ENCODE data around the gene ID3. TPM values are rescaled to one million over a fixed set of nuclear protein-coding genes. Genes with fewer than 3 reads are reported as not detected.

Gene ID3
- total RNA-seq, 6 donors from 2014 or later: 75.4 to 269 (median 135) TPM

DNA sequence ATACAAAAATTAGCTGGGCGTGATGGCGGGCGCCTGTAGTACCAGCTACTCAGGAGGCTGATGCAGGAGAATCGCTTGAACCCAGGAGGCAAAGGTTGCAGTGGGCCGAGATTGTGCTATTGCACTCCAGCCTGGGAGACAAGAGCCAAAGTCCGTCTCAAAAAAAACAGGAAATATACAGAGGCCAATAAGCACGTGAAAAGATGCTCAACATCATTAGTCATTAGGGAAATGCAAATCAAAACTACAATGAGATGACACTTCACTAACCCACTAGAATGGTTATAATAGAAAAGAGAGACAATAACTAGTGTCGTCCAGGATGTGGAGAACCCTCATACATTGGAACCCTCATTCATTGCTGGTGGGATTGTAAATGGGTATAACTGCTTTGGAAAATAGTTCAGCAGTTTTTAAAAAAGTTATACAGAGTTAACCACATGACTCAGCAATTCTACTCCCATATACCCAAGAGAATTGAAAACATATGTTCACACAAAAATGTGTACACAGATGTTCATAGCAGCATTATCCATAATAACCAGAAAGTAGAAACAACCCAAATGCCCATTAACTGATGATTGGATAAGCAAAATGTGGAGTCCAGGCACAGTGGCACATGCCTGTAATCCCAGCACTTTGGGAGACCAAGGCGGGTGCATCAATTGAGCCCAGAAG, 21.9 kb downstream of the ID3 start:
- Histone ChIP-seq H3K4me1 (peaks cover 9 to 24% (median 13%) of the 10 kb centered on the region in 4 donors), H3K9me3 (no peaks in the 10 kb centered on the region), H3K27me3 (no peaks in the 10 kb centered on the region), H3K36me3 (no peaks in the 10 kb centered on the region), H3K4me3 (no peak overlapping the region), H3K27ac (no peak overlapping the region)
- ATAC-seq (ENCODE audit: low FRiP score in 2 of 2) (no peak), DNase-seq (no peak)
- no peak for TF ChIP-seq POLR2AphosphoS5 (IDR thresholded peaks at IDR 0.05)
- no peak for TF ChIP-seq POLR2A (IDR thresholded peaks at IDR 0.05)
- TF ChIP-seq EP300 (IDR thresholded peaks at IDR 0.05): no peak
- no peak for TF ChIP-seq CTCF (IDR thresholded peaks at IDR 0.05)
- 66 to 68% methylated on average over 9 of the region's 9 CpGs for WGBS, 2 donors

- H3K27me3 ChIP-seq: no peaks in the 10 kb centered on the region
- no peaks in the 10 kb centered on the region for H3K36me3 ChIP-seq
- DNase-seq: peak in 1 of 2 donors; percentile 65
- peaks cover 32 to 51% (median 36%) of the 10 kb centered on the region in 4 donors for H3K4me1 ChIP-seq
- 56 to 79% methylated on average over 6 of the region's 6 CpGs for WGBS, 2 donors
- peak overlapping the region in 3 of 4 donors; percentile 39 to 74 (median 62) for H3K27ac ChIP-seq
- peak; percentile 26 to 41 for ATAC-seq (ENCODE audit: low FRiP score in 2 of 2)
- H3K9me3 ChIP-seq: no peaks in the 10 kb centered on the region
- TF ChIP-seq POLR2AphosphoS5 (IDR thresholded peaks at IDR 0.05) (no peak), CTCF (IDR thresholded peaks at IDR 0.05) (no peak), EP300 (IDR thresholded peaks at IDR 0.05) (no peak), POLR2A (IDR thresholded peaks at IDR 0.05) (no peak)
- no peak overlapping the region for H3K4me3 ChIP-seq
These were observed 25.9 kb downstream of the ID3 start for GRCh38 chr1:23533246-23534023.

- TF ChIP-seq POLR2A (IDR thresholded peaks at IDR 0.05) (no peak), EP300 (IDR thresholded peaks at IDR 0.05) (no peak), CTCF (IDR thresholded peaks at IDR 0.05) (no peak), POLR2AphosphoS5 (IDR thresholded peaks at IDR 0.05) (no peak)
- DNase-seq: no peak
- Histone ChIP-seq H3K27me3 (no peaks in the 10 kb centered on the region), H3K4me1 (peaks cover 41 to 69% (median 50%) of the 10 kb centered on the region in 4 donors), H3K27ac (peak overlapping the region in 3 of 4 donors; percentile 27 to 82 (median 44)), H3K36me3 (no peaks in the 10 kb centered on the region), H3K4me3 (peak overlapping the region in 3 of 4 donors; percentile 52 to 65 (median 63)), H3K9me3 (no peaks in the 10 kb centered on the region)
- 40 to 44% methylated on average over 5 of the region's 5 CpGs for WGBS, 2 donors
- ATAC-seq (ENCODE audit: low FRiP score in 2 of 2): no peak
These were observed 27.7 kb downstream of the ID3 start for GRCh38 chr1:23531562-23532094.

- ATAC-seq (ENCODE audit: low FRiP score in 2 of 2) (peak; percentile 70 to 78), DNase-seq (peak; percentile 91 to 93)
- Histone ChIP-seq H3K36me3 (no peaks in the 10 kb centered on the region), H3K4me1 (peaks cover 41 to 74% (median 52%) of the 10 kb centered on the region in 4 donors), H3K9me3 (no peaks in the 10 kb centered on the region), H3K27ac (peak within 1 kb of the TSS in 3 of 4 donors; percentile 27 to 82 (median 44)), H3K27me3 (no peaks in the 10 kb centered on the region), H3K4me3 (peak within 1 kb of the TSS; percentile 30 to 65 (median 58))
- no peak for TF ChIP-seq POLR2AphosphoS5 (IDR thresholded peaks at IDR 0.05)
- peak in 1 of 6 experiments; percentile 31 for TF ChIP-seq CTCF (IDR thresholded peaks at IDR 0.05)
- TF ChIP-seq EP300 (IDR thresholded peaks at IDR 0.05): no peak
- TF ChIP-seq POLR2A (IDR thresholded peaks at IDR 0.05): peak in 1 of 4 donors; percentile 27
- WGBS, 2 donors: 1 to 2% methylated on average over 54 to 66 of the region's 85 CpGs
These were observed 28.3 kb downstream of the ID3 start, which contains the start of gene E2F2 for GRCh38 chr1:23530747-23531561. TSS of gene E2F2 (minus strand) at chr1:23531233. CDS start at chr1:23530793, 440 bp downstream.
